Activated T-cell treated with anti-CD3 and anti-CD28 coated beads, Interleukin-2, amount 50 U/mL, for 4 hours (primary cell): ENCODE data around the gene RGMA. TPM values are rescaled to one million over a fixed set of nuclear protein-coding genes. Genes with fewer than 3 reads are reported as not detected.
"Not testable (repeated sequence)": the region's sequence is repeated elsewhere in the genome, so short reads cannot be mapped to it uniquely, and the experiment has no call there.

ENCODE experiments used
- ATAC-seq, 2 donors: fragments of 200-7000 bp; cut with Tn5 transposase; one replicate each; pipeline ENCODE4 v1.10.0; 2021
- DNase-seq: peaks from one replicate; pipeline ENCODE4 v3.0.0-alpha.2; 2020
- H3K27me3 Mint-ChIP-seq: one replicate; pipeline ENCODE4 v1.8.0; 2021; ENCODE audit warnings: low read depth, mixed read lengths
- H3K36me3 Mint-ChIP-seq: one replicate; pipeline ENCODE4 v1.8.0; 2022; ENCODE audit warnings: mixed read lengths; ENCODE audit not compliant: insufficient read depth
- H3K4me1 Mint-ChIP-seq: one replicate; pipeline ENCODE4 v1.8.0; 2021; ENCODE audit warnings: low read depth, mixed read lengths
- H3K4me3 Mint-ChIP-seq: one replicate; pipeline ENCODE4 v1.8.0; 2021; ENCODE audit warnings: mild to moderate bottlenecking, moderate library complexity, mixed read lengths
- H3K9me3 Mint-ChIP-seq: one replicate; pipeline ENCODE4 v1.8.0; 2021; ENCODE audit warnings: mixed read lengths
- total RNA-seq, 3 donors: library from RNA; stranded (reverse); gene quantifications; one replicate each; pipeline ENCODE4 v1.2.1, GENCODE V29; 2021

The RGMA gene
- total RNA-seq, 3 donors from 2014 or later: 0.18 to 0.22 TPM; not detected in 1

GRCh38 chr15:93043621-93044300, 45.2 kb downstream of the RGMA start:
- Mint-ChIP-seq H3K9me3 (peaks cover 7% of the 10 kb centered on the region), H3K27me3 (peaks cover 4% of the 10 kb centered on the region), H3K4me3 (no peak overlapping the region), H3K4me1 (peaks cover 18% of the 10 kb centered on the region), H3K36me3 (peaks cover 2% of the 10 kb centered on the region)
- ATAC-seq (no peak), DNase-seq (no peak)

DNA sequence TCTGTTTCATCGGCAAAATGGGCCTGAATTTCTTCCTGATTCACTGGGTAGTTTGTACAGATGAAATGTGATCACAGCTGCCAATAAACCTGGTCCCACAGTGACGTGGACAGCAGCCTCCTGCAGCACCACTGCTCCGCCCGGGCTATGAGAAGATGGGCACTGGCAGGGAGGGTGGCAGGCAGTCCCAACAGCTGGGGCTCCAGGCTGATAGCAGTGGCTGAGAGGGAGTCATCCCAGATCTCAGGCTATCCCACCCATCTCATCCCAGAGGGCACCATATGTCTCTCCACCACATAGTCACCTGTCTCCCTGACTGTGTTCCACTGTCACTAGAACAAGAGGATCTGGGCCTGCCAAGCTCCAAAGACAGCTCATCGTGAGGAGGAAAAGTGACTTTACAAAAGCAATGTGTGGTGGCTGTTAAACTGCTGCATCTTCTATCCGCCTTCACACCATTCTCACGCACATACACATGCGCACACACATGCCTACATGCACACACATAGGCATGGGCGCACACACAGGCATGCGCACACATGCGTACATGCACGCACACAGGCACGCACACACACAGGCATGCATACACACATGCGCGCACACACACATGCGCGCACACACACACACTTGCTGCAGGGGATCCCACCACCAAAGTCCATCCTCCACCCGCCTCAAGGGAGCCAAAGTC, 46.2 kb downstream of the RGMA start:
- Mint-ChIP-seq H3K36me3 (peaks cover 2% of the 10 kb centered on the region), H3K27me3 (peaks cover 4% of the 10 kb centered on the region), H3K9me3 (peaks cover 7% of the 10 kb centered on the region), H3K4me3 (no peak overlapping the region), H3K4me1 (peaks cover 14% of the 10 kb centered on the region)
- no peak for ATAC-seq
- DNase-seq: no peak

GRCh38 chr15:93042211-93042610, 46.8 kb downstream of the RGMA start:
- peaks cover 8% of the 10 kb centered on the region for H3K4me1 Mint-ChIP-seq
- peaks cover 2% of the 10 kb centered on the region for H3K36me3 Mint-ChIP-seq
- peaks cover 7% of the 10 kb centered on the region for H3K9me3 Mint-ChIP-seq
- ATAC-seq (no peak), DNase-seq (no peak)
- peaks cover 4% of the 10 kb centered on the region for H3K27me3 Mint-ChIP-seq
- H3K4me3 Mint-ChIP-seq: no peak overlapping the region

DNA sequence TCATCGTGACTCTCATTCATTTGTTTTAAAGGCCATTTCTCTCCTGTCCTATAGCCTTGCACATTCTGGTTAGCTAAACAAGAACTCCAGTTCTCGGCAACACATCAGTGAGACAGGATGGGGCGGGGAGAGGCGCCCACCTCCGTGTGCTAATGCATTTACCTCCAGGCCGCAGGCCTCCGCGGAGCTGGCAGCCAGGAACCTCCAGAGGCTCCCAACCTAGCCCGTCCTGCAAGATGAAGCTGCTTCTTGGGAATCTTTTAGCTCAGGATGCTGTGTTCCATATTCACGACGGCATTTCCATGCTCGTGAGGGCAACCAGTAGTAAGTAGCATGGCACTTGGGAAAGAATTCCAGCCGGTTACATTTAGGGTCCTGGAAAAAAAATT, 47.9 kb downstream of the RGMA start:
- no peak overlapping the region for H3K4me3 Mint-ChIP-seq
- H3K9me3 Mint-ChIP-seq: peaks cover 4% of the 10 kb centered on the region
- peaks cover 3% of the 10 kb centered on the region for H3K4me1 Mint-ChIP-seq
- no peak for DNase-seq
- ATAC-seq: no peak
- peaks cover 2% of the 10 kb centered on the region for H3K36me3 Mint-ChIP-seq
- peaks cover 4% of the 10 kb centered on the region for H3K27me3 Mint-ChIP-seq

- ATAC-seq (no peak), DNase-seq (no peak)
- Mint-ChIP-seq H3K9me3 (no peaks in the 10 kb centered on the region), H3K4me3 (no peak overlapping the region), H3K36me3 (no peaks in the 10 kb centered on the region), H3K4me1 (peaks cover 6% of the 10 kb centered on the region), H3K27me3 (peaks cover 6% of the 10 kb centered on the region)
These were observed 48.5 kb downstream of the RGMA start for GRCh38 chr15:93040288-93041158.

DNA sequence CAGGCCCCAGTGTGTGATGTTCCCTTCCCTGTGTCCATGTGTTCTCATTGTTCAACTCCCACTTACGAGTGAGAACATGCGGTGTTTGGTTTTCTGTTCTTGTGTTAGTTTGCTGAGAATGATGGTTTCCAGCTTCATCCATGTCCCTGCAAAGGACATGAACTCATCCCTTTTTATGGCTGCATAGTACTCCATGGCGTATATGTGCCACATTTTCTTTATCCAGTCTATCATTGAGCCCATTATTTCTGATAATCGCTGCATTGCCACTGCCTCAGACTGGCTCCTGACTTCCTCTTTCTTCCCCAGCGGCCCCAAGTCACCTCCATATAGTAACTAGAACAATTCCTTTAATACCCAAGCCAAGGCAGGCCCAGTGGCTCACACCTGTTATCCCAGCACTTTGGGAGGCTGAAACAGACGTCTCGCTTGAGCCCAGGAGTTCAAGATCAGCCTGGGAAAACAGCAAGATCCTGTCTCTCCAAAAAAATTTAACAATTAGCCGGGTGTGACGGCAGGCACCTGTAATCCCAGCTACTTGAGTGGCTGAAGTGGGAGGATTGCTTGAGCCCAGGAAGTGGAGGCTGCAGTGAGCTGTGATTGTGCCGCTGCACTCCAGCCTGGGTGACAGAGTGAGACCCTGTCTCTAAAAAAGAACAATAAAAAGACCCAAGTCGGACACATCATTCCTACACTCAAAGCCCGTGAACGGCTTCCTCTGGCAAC, 49.3 kb downstream of the RGMA start:
- not testable (repeated sequence) for ATAC-seq, H3K4me1 Mint-ChIP-seq, H3K27me3 Mint-ChIP-seq, H3K4me3 Mint-ChIP-seq, H3K9me3 Mint-ChIP-seq, DNase-seq, H3K36me3 Mint-ChIP-seq

GRCh38 chr15:93037820-93038705, 50.9 kb downstream of the RGMA start:
- DNase-seq: no peak
- Mint-ChIP-seq H3K9me3 (no peaks in the 10 kb centered on the region), H3K4me3 (no peak overlapping the region)

GRCh38 chr15:93036951-93037819, 51.8 kb downstream of the RGMA start:
- no peak overlapping the region for H3K4me3 Mint-ChIP-seq
- no peak for ATAC-seq
- H3K27me3 Mint-ChIP-seq: peaks cover 6% of the 10 kb centered on the region
- H3K9me3 Mint-ChIP-seq: no peaks in the 10 kb centered on the region
- DNase-seq: no peak
- H3K4me1 Mint-ChIP-seq: peaks cover 6% of the 10 kb centered on the region
- no peaks in the 10 kb centered on the region for H3K36me3 Mint-ChIP-seq

More at GRCh38 chr15:93037820-93038705, 50.9 kb downstream of the RGMA start:
- H3K27me3 Mint-ChIP-seq: peaks cover 6% of the 10 kb centered on the region
- H3K4me1 Mint-ChIP-seq: peaks cover 6% of the 10 kb centered on the region
- ATAC-seq: no peak
- H3K36me3 Mint-ChIP-seq: no peaks in the 10 kb centered on the region

GRCh38 chr15:93035953-93036810, 52.8 kb downstream of the RGMA start:
- DNase-seq (peak; percentile 34), ATAC-seq (peak; percentile 89 to 90)
- H3K36me3 Mint-ChIP-seq: no peaks in the 10 kb centered on the region
- peaks cover 6% of the 10 kb centered on the region for H3K4me1 Mint-ChIP-seq
- no peaks in the 10 kb centered on the region for H3K9me3 Mint-ChIP-seq
- H3K27me3 Mint-ChIP-seq: peaks cover 6% of the 10 kb centered on the region
- no peak overlapping the region for H3K4me3 Mint-ChIP-seq

- Mint-ChIP-seq H3K4me1 (peaks cover 10% of the 10 kb centered on the region), H3K36me3 (no peaks in the 10 kb centered on the region), H3K9me3 (no peaks in the 10 kb centered on the region), H3K27me3 (peaks cover 2% of the 10 kb centered on the region), H3K4me3 (no peak overlapping the region)
- DNase-seq (no peak), ATAC-seq (no peak)
These were observed 53.7 kb downstream of the RGMA start for GRCh38 chr15:93035092-93035915.

DNA sequence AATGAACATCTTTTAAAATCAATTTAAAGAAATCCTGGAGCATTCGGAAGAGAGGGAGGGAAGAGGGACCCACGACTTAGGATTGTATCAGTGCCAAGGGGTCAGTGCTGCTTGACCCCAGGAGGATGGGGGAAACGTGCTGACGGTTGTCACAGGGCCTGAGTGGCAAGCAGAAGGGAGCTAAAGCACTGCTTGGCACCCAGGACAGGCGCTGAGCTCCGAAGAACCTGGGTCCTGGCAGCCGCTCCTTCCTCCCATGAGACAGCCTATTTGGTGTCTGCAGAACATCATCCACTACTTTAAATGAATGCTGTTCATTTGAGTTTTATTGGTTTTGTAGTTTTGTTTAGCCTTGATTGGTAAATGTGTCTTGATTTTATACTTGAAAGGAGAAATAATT, 54.5 kb downstream of the RGMA start:
- DNase-seq (no peak), ATAC-seq (no peak)
- H3K4me1 Mint-ChIP-seq: peaks cover 18% of the 10 kb centered on the region
- no peaks in the 10 kb centered on the region for H3K36me3 Mint-ChIP-seq
- no peak overlapping the region for H3K4me3 Mint-ChIP-seq
- H3K9me3 Mint-ChIP-seq: no peaks in the 10 kb centered on the region
- peaks cover 2% of the 10 kb centered on the region for H3K27me3 Mint-ChIP-seq
